KOPT-K1 (cell line): ENCODE measurements around the gene ST7.

Experiments
- H3K27ac ChIP-seq: fragments of 200-600 bp; sonication (generic); 2 replicates; pipeline ENCODE4 v1.5.1; 2016; ENCODE audit warnings: antibody characterized with exemption, mild to moderate bottlenecking, low read depth, low read length; ENCODE audit not compliant: poor library complexity, severe bottlenecking
- H3K36me3 ChIP-seq: fragments of 200-600 bp; sonication (generic); 2 replicates; pipeline ENCODE4 v1.5.1; 2017; ENCODE audit warnings: antibody characterized with exemption, mild to moderate bottlenecking, low read length, moderate library complexity; ENCODE audit not compliant: insufficient read depth
- H3K9me3 ChIP-seq: fragments of 200-600 bp; sonication (generic); 2 replicates; pipeline ENCODE4 v1.5.1; 2017; ENCODE audit warnings: antibody characterized with exemption, low read length, mild to moderate bottlenecking; ENCODE audit not compliant: insufficient read depth, poor library complexity, severe bottlenecking

The ST7 gene

DNA sequence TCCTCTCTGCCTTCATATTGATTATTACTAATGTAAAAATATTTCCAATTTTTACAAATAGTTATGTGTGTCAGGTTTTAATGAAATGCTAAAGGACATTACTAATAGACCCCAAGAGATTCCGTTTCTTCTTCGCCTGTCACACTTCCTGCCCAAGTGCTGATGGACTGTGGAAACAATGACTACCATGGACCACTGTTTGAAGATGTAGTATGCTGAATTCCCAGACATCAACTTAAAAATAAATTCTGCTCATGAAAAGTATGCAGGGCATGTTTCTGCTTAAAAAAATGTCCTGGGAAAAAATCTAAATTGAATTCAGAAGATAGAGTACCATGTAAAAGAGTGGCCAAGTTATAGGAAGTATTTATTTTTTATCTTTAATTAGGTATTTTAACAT lies 52.1 kb downstream of the ST7 start:
- no peaks in the 10 kb centered on the region for H3K9me3 ChIP-seq
- H3K27ac ChIP-seq = no peak overlapping the region
- H3K36me3 ChIP-seq = no peaks in the 10 kb centered on the region

DNA sequence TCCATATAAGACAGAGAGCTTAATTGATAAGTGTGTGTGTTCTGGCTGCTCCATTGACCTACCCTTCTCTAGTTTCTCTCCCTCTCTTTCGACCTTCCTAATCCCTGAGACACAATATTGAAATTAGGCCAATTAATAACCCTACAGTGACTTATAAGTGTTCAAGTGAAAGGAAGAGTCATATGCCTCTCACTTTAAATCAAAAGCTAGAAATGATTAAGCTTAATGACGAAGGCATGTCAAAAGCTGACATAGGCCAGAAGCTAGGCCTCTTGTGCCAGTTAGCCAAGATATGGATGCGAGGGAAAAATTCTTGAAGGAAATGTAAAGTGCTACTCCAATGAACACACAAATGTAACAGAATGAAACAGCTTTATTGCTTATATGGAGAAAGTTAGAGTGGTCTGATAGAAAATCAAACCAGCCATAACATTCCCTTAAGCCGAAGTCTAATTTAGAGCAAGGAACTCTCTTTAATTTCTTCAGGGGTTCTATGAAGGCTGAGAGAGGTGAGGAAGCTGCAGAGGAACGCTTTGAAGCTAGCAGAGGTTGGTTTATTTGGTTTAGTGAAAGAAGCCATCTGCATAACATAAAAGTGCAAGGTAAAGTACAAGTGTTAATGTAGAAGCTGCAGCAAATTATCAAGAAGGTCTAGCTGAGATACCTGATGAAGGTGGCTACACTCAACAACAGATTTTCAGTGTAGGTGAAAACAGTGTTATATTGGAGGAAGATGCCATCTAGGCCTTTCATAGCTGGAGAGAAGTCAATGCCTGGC lies 53.8 kb downstream of the ST7 start:
- Histone ChIP-seq H3K36me3 (no peaks in the 10 kb centered on the region), H3K9me3 (no peaks in the 10 kb centered on the region), H3K27ac (no peak overlapping the region)

DNA sequence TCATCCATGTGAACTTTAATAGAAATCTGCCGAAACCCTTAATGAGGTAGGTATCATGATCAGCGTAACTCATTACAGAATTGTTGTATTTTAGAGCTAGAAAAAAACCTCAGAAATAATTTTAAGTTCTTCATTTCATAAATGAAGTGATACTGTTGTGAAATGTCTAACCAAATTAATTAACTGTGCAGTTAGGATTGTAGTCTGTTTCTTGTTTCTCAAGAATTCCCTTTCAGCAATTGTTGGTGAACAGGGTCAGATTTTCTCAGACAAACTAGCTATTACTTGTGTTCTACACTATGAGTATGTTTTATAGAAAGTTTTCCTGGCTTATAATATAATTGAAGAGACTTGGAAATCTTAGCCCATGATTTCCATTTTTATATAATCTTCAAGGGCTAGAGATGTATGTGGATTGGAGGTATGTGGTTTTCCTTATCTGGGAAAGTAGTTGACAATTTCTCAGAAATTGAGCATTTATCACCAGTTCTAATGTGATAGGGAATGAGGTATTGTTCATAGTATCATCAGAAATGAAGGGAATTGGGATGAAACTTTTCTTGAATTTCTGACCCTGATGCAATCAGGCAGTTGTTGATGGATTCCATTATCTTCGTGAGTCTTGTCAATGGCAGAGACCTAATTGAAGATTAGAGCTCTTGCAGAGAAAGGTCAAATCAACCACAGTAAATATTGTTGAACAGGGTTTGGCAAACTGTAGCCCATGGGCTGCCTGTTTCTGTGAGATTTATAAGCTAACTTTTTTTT lies 55.0 kb downstream of the ST7 start:
- no peaks in the 10 kb centered on the region for H3K9me3 ChIP-seq
- H3K27ac ChIP-seq = no peak overlapping the region
- no peaks in the 10 kb centered on the region for H3K36me3 ChIP-seq

GRCh38 chr7:117008886-117009531 lies 55.7 kb downstream of the ST7 start:
- Histone ChIP-seq H3K9me3 (no peaks in the 10 kb centered on the region), H3K27ac (no peak overlapping the region), H3K36me3 (no peaks in the 10 kb centered on the region)

- H3K27ac ChIP-seq = no peak overlapping the region
- H3K36me3 ChIP-seq = no peaks in the 10 kb centered on the region
- H3K9me3 ChIP-seq = no peaks in the 10 kb centered on the region
Measured at GRCh38 chr7:117009705-117010361, 56.5 kb downstream of the ST7 start.

- Histone ChIP-seq H3K36me3 (no peaks in the 10 kb centered on the region), H3K9me3 (no peaks in the 10 kb centered on the region), H3K27ac (no peak overlapping the region)
Measured at GRCh38 chr7:117010375-117011133, 57.3 kb downstream of the ST7 start.

DNA sequence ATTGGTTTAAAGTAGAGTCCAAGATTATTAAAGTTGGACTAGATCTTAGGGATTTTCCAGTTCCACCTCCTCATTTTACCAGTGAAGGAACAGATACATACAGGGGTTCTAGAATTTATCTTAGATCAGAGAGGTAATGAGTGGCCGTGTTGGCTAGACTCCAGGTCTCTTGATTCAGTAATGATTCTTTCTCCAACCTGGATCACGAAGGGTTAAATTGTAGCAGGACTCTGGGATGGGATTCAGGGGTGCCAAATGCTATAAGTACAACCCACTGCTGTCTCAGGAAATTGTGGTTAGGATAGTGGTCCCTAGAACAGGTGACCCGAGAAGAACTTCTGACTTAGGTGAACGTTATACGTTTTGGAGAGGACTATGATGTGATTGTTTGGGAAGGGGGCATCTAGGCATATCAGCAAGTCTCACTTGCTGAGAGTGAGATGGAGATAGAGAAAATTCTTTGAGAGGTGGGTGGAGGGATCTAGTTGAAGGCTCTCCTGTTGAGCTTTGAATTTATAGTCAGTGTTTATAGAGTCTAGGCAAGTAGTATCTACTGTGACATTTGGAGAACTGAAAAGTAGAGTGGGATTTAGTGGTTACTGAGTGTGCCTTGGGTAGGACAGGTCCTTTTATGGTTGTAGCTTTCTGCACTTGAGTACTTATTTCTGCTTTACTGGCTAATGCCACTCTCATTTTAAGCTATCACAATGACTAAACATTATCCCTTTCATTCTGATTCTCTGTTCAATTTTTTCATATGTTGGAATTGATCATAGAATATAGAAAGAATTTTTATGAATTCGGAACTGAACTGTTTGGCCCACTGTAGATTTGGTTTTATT lies 58.3 kb downstream of the ST7 start:
- Histone ChIP-seq H3K36me3 (no peaks in the 10 kb centered on the region), H3K27ac (no peak overlapping the region), H3K9me3 (no peaks in the 10 kb centered on the region)

- H3K27ac ChIP-seq = no peak overlapping the region
- H3K36me3 ChIP-seq = no peaks in the 10 kb centered on the region
- H3K9me3 ChIP-seq = no peaks in the 10 kb centered on the region
Measured at GRCh38 chr7:117012284-117012683, 59.0 kb downstream of the ST7 start.

GRCh38 chr7:117012696-117013095 lies 59.4 kb downstream of the ST7 start:
- Histone ChIP-seq H3K9me3 (no peaks in the 10 kb centered on the region), H3K27ac (no peak overlapping the region), H3K36me3 (no peaks in the 10 kb centered on the region)

- H3K9me3 ChIP-seq = no peaks in the 10 kb centered on the region
- no peak overlapping the region for H3K27ac ChIP-seq
- no peaks in the 10 kb centered on the region for H3K36me3 ChIP-seq
Measured at GRCh38 chr7:117014099-117014656, 60.9 kb downstream of the ST7 start.

- H3K27ac ChIP-seq = no peak overlapping the region
- no peaks in the 10 kb centered on the region for H3K9me3 ChIP-seq
- H3K36me3 ChIP-seq = no peaks in the 10 kb centered on the region
Measured at GRCh38 chr7:117014673-117015133, 61.4 kb downstream of the ST7 start.

DNA sequence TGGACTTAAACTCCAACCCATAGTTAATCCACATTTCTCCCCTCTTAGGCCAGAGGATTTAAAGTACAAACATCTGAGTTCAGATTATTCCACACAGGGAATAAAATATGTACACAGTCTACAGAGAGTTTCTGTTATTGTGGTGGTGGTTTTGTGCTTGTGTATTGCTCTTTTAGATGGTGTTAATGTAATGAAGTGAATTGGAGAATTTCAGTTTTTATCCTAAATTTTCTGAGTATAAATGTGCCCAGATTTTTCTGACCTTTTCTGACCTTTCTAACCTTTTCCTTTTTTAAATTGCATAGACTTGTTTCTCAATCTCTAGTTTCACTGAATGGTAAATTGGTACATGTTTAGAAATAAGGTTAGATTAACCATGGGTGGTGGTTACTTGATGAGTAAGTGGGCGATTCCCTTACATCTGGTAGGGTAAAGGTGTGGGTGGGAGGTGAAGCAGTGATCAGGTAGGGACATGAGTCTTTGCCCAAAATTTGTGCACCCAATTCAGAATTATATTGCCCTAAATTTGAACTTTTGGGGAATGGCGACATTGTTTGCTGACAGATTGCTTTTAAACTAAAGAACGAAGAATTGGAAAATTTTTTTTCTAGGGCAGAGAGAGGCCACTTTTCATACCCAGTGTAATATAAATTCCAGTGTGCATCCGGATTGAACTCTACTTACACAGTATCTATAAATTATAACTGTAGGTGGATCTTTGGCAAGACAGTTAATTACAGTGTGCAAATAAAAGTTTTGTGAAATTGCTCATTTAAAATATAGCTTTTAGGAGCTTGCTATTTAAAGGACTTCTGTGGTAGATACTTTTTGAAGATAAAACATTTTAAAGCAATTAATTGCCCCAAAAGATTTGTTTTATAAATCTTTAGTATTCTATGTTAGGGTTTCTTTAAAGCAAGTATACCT lies 62.2 kb downstream of the ST7 start:
- no peaks in the 10 kb centered on the region for H3K36me3 ChIP-seq
- no peaks in the 10 kb centered on the region for H3K9me3 ChIP-seq
- H3K27ac ChIP-seq = no peak overlapping the region

DNA sequence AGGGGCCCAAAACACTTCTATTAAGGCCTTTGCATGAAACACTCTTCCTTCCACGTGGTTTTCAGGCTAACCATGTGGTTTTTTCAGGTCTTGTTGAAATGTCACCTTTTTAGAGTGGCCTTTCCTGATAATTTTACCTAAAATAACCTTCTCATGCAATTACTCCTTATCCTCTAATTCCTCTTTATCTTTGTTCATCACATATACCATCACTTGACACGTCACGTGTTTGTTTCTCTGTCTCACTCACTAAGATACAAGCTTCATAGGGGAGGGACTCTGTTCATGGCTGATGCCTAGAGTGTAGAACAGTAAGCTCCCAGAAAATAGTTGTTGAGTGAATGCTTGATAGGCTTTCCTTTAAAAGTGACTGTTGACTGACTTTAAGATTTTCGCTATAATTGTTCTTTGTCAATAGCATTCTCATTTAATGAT lies 63.7 kb downstream of the ST7 start:
- H3K36me3 ChIP-seq = no peaks in the 10 kb centered on the region
- no peaks in the 10 kb centered on the region for H3K9me3 ChIP-seq
- H3K27ac ChIP-seq = no peak overlapping the region
